Esophagus squamous epithelium (tissue), 5 donors: ENCODE measurements around the gene CCDC71. TPM values are rescaled to one million over a fixed set of nuclear protein-coding genes. Genes with fewer than 3 reads are reported as not detected.

Experiments
- DNase-seq: peaks from one replicate; lab custom pipeline; 2025; lab: John Stamatoyannopoulos, UW
- H3K27ac ChIP-seq, 4 donors: fragments of 200-600 bp; sonication (generic); one replicate each; pipeline ENCODE4 v1.5.1; 2016 to 2019; ENCODE audit warnings: mild to moderate bottlenecking in 1 of 4
- H3K27me3 ChIP-seq, 4 donors: fragments of 200-600 bp; sonication (generic); 1 replicate in 3 of 4; 2 replicates in 1 of 4; pipeline versions ENCODE4 v1.5.1 to v1.6.0; 2017 to 2021; ENCODE audit warnings: antibody characterized with exemption in 1 of 4
- H3K36me3 ChIP-seq, 3 donors: fragments of 200-600 bp; sonication (generic); one replicate each; pipeline ENCODE4 v1.5.1; 2016 to 2019
- H3K4me1 ChIP-seq, 3 donors: fragments of 200-600 bp; sonication (generic); one replicate each; pipeline ENCODE4 v1.5.1; 2017 to 2019
- H3K4me3 ChIP-seq, 4 donors: fragments of 200-600 bp; sonication (generic); 1 replicate in 3 of 4; 2 replicates in 1 of 4; pipeline ENCODE4 v1.5.1; 2016 to 2019; ENCODE audit warnings: mild to moderate bottlenecking in 2 of 4, moderate library complexity in 1 of 4
- H3K9me3 ChIP-seq, 3 donors: fragments of 200-600 bp; sonication (generic); one replicate each; pipeline ENCODE4 v1.5.1; 2016 to 2019
- POLR2A ChIP-seq, 4 donors: fragments of 450-650 bp; IDR thresholded peaks; one replicate each; pipeline ENCODE4 v1.6.1; 2017; ENCODE audit warnings: antibody characterized with exemption in 4 of 4, mild to moderate bottlenecking in 4 of 4, moderate library complexity in 3 of 4
- WGBS, 2 donors: methylation state at CpG; one replicate each; pipeline ENCODE4 v1.1.5; 2018; 5-methylcytosine and 5-hydroxymethylcytosine counted together
- intact Hi-C: fragments of 100-400 bp; cut with DNase I; formaldehyde crosslinking; loops from one replicate; pipeline ENCODE4 v1.15.0; 2022
- total RNA-seq, 4 donors: library from RNA; depleted of rRNA; stranded (reverse); fragments of >200 nt; gene quantifications; one replicate each; pipeline ENCODE4 v1.1.0, GENCODE V29; 2016
- TF ChIP-seq, protein P1 (sequence below), 6 experiments: fragments of 450-650 bp in 4 of 6; fragments of 200-600 bp in 2 of 6; sonication (generic) in 2 of 6; IDR thresholded peaks; one replicate each; pipeline ENCODE4 v1.5.1; 2016 to 2019; ENCODE audit warnings: antibody characterized with exemption in 6 of 6, mild to moderate bottlenecking in 4 of 6, moderate library complexity in 4 of 6
- donor health status: DM: yes; HTN: yes; CAD: no.

CCDC71 gene
- 10 to 100 TPM; 17.0 to 31.1 (median 23.1) TPM for total RNA-seq

DNA sequence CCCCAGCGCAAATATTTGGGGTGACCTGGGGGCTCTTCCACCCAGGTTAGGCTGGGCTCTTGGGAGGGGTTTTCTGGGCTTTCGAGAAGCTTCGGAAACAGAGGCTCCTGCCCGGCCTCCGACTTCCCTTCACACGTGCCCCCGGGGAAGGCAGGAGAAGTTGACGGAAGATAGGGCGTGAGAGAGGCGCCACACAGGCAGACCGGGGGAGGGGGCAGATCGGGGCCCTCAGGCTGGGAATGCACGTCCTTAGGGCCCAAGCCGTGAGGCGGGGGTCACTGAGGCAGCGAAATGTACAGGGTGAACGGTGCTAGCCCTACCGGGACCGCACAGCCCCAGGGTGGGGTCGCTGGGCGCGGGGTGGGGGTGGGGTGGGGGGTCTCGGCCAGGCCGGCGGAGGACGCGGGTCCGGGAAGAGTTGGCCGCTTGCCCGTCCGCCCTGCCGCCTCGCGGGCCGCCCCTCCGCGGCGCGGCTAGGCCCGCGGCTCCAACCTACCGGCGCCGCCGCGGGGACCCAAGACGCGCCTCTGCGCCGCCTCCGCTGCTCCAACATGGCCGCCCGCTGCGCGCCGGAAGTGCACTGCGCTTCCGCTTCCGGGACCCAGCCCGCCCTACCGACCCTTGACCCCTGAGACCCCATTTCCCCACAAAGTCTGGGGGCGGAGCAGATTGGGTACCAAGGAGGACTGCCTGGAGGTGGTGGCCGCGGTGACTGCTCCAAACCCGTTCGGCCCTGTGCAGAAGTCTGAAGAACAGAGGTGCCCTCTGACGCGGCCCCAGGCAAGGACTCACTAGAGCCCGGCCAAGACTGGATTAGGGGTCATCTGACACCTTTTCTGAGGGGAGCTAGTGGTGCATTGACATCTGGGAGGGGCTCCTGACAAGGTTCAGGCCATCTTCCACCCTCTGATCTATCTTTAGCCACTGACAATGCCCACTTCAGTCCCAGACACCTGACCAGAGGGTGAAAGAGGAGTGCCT is at the start of gene CCDC71:
Gene CCDC71, minus strand, starts transcription at position 561 of the 981 bp plus-strand sequence. CDS start 2,123 bp downstream, outside the sequence.
- intact Hi-C loops: loop anchor here (10.0 kb wide), 1 partner anchor 279 kb away; no protein-coding TSS in a partner anchor
- DNase-seq: no peak
- Histone ChIP-seq H3K4me3 (peak within 1 kb of the TSS; percentile 80 to 96 (median 86)), H3K27ac (peak within 1 kb of the TSS; percentile 86 to 96 (median 94)), H3K9me3 (no peaks in the 10 kb centered on the region), H3K36me3 (peaks cover 15 to 38% (median 17%) of the 10 kb centered on the region in 3 donors), H3K4me1 (peaks cover 20 to 44% (median 24%) of the 10 kb centered on the region in 3 donors), H3K27me3 (no peaks in the 10 kb centered on the region)
- 0 to 23% methylated on average over 2 to 9 of the region's 69 CpGs for WGBS, 2 donors
- TF ChIP-seq POLR2A (IDR thresholded peaks at IDR 0.05): peak in 2 of 4 donors; percentile 56 to 67
- TF ChIP-seq, protein P1, sequence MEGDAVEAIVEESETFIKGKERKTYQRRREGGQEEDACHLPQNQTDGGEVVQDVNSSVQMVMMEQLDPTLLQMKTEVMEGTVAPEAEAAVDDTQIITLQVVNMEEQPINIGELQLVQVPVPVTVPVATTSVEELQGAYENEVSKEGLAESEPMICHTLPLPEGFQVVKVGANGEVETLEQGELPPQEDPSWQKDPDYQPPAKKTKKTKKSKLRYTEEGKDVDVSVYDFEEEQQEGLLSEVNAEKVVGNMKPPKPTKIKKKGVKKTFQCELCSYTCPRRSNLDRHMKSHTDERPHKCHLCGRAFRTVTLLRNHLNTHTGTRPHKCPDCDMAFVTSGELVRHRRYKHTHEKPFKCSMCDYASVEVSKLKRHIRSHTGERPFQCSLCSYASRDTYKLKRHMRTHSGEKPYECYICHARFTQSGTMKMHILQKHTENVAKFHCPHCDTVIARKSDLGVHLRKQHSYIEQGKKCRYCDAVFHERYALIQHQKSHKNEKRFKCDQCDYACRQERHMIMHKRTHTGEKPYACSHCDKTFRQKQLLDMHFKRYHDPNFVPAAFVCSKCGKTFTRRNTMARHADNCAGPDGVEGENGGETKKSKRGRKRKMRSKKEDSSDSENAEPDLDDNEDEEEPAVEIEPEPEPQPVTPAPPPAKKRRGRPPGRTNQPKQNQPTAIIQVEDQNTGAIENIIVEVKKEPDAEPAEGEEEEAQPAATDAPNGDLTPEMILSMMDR (IDR thresholded peaks at IDR 0.05): no peak

DNA sequence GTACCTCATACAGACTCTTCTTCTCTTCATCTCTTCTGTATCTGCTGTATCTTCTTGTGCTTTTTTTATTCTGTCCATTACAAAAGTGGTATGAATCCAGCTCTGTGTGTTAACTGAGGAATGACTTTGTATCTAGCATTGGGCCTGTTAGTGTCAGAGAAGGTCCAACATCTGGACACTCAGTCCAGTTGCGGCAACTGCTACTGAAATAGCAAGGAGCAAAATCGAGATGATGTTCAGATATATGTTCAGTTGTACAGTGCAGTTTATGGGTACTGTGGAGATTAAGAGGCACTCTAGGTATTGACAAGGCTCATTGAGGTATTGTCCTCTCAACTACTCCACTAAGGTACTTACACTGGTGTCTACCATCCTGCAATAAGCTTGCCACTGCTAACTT is 47.9 kb upstream of the CCDC71 start:
- peaks cover 14 to 16% (median 15%) of the 10 kb centered on the region in 3 donors for H3K4me1 ChIP-seq
- no peaks in the 10 kb centered on the region for H3K36me3 ChIP-seq
- no peaks in the 10 kb centered on the region for H3K27me3 ChIP-seq
- no peak overlapping the region for H3K27ac ChIP-seq
- no peak for DNase-seq
- 82 to 86% methylated on average over 2 of the region's 2 CpGs for WGBS, 2 donors
- no peaks in the 10 kb centered on the region for H3K9me3 ChIP-seq
- intact Hi-C loops: no loop called here
- H3K4me3 ChIP-seq: no peak overlapping the region
- TF ChIP-seq POLR2A (IDR thresholded peaks at IDR 0.05): no peak
- TF ChIP-seq, protein P1 (IDR thresholded peaks at IDR 0.05): no peak

DNA sequence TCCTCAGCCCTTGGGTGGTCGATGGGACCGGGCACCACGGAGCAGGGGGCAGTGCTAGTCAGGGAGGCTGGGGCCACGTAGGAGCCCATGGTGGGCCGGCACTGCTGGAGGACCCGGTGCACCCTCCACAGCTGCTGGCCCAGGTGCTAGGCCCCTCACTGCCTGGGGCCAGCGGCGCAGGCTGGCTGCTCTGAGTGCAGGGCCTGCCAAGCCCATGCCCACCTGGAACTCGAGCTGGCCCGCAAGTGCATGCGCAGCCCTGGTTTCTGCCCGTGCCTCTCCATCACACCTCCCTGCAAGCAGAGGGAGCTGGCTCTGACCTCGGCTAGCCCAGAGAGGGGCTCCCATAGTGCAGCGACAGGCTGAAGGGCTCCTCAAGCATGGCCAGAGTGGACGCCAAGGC is 47.4 kb upstream of the CCDC71 start:
- intact Hi-C loops: no loop called here
- Histone ChIP-seq H3K4me3 (no peak overlapping the region), H3K4me1 (peaks cover 9 to 14% (median 11%) of the 10 kb centered on the region in 3 donors), H3K27me3 (no peaks in the 10 kb centered on the region), H3K36me3 (no peaks in the 10 kb centered on the region), H3K9me3 (no peaks in the 10 kb centered on the region), H3K27ac (no peak overlapping the region)
- TF ChIP-seq, protein P1 (IDR thresholded peaks at IDR 0.05): no peak
- 80 to 89% methylated on average over 1 to 6 of the region's 15 CpGs for WGBS, 2 donors
- DNase-seq: no peak

DNA sequence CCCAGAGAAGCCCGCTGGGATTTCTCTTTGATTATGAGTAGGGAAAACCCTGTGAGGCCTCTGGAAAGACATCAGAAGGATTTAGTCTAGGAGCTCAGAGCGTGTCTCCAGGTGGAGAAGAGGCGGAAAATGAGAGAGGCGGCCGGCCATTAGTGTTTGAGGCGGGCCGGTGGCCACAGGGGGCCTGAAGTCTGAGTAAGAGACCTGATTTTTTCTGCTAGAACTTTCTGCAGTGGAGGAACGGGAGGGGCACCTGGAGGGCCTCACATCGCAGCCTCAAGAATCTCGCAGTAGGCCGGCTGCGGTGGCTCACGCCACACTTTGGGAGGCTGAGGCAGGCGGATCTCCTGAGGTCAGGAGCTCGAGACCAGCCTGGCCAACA is 33.8 kb upstream of the CCDC71 start:
- Histone ChIP-seq H3K27me3 (peaks cover 0 to 5% (median 0%) of the 10 kb centered on the region in 4 donors), H3K36me3 (no peaks in the 10 kb centered on the region), H3K27ac (peak overlapping the region; percentile 27 to 74 (median 55)), H3K4me3 (peak overlapping the region; percentile 11 to 57 (median 44)), H3K4me1 (peaks cover 0 to 19% (median 0%) of the 10 kb centered on the region in 3 donors), H3K9me3 (no peaks in the 10 kb centered on the region)
- intact Hi-C loops: no loop called here
- TF ChIP-seq, protein P1 (IDR thresholded peaks at IDR 0.05): no peak
- no peak for TF ChIP-seq POLR2A (IDR thresholded peaks at IDR 0.05)
- WGBS, 2 donors: 84% methylated on average over 14 to 15 of the region's 15 CpGs
- DNase-seq: no peak
